ENCODE measurements around the gene PTCH2. TPM values are rescaled to one million over a fixed set of nuclear protein-coding genes. Genes with fewer than 3 reads are reported as not detected.

PTCH2 gene
- total and polyA plus RNA-seq, 5 donors from 2014 or later, result 0.05 to 0.94 (median 0.13) TPM; not detected in 2

GRCh38 chr1:44785501-44786137, 57.4 kb downstream of the PTCH2 start:
- Mint-ChIP-seq H3K27ac (peak overlapping the region; percentile 23 to 84 (median 74)), H3K9me3 (no peaks in the 10 kb centered on the region), H3K36me3 (peaks cover 11% of the 10 kb centered on the region), H3K27me3 (no peaks in the 10 kb centered on the region), H3K4me3 (peak overlapping the region; percentile 84 to 88 (median 85)), H3K4me1 (peaks cover 4 to 36% (median 23%) of the 10 kb centered on the region in 4 donors)
- no peaks in the 10 kb centered on the region for H3K9me3 ChIP-seq (ENCODE audit: control insufficient read depth in 2 of 2, low read length in 2 of 2)
- no peak for DNase-seq
- ATAC-seq (ENCODE audit: low read depth in 2 of 2), result peak in 1 of 2 donors; percentile 1
- H3K36me3 ChIP-seq (ENCODE audit: control insufficient read depth, insufficient read depth, low read length), result peaks cover 11% of the 10 kb centered on the region
- H3K4me3 ChIP-seq (ENCODE audit: low read depth, low read length), result peak overlapping the region; percentile 59
- no peaks in the 10 kb centered on the region for H3K27me3 ChIP-seq (ENCODE audit: control insufficient read depth, insufficient read depth, low read length)
- H3K4me1 ChIP-seq (ENCODE audit: control insufficient read depth, insufficient read depth, low read length, poor library complexity, severe bottlenecking), result peaks cover 34% of the 10 kb centered on the region
- peak overlapping the region; percentile 55 for H3K27ac ChIP-seq (ENCODE audit: insufficient read depth, low read length, poor library complexity, severe bottlenecking)

- no peaks in the 10 kb centered on the region for H3K27me3 Mint-ChIP-seq
- H3K4me3 Mint-ChIP-seq, result peak overlapping the region; percentile 84 to 88 (median 85)
- Histone ChIP-seq H3K27ac (ENCODE audit: insufficient read depth, low read length, poor library complexity, severe bottlenecking) (no peak overlapping the region), H3K4me3 (ENCODE audit: low read depth, low read length) (no peak overlapping the region), H3K4me1 (ENCODE audit: control insufficient read depth, insufficient read depth, low read length, poor library complexity, severe bottlenecking) (peaks cover 34% of the 10 kb centered on the region), H3K9me3 (ENCODE audit: control insufficient read depth in 2 of 2, low read length in 2 of 2) (no peaks in the 10 kb centered on the region), H3K36me3 (ENCODE audit: control insufficient read depth, insufficient read depth, low read length) (peaks cover 13% of the 10 kb centered on the region), H3K27me3 (ENCODE audit: control insufficient read depth, insufficient read depth, low read length) (no peaks in the 10 kb centered on the region)
- no peaks in the 10 kb centered on the region for H3K9me3 Mint-ChIP-seq
- H3K27ac Mint-ChIP-seq, result peak overlapping the region in 2 of 3 donors; percentile 84
- ATAC-seq (ENCODE audit: low read depth in 2 of 2), result no peak
- H3K4me1 Mint-ChIP-seq, result peaks cover 4 to 36% (median 23%) of the 10 kb centered on the region in 4 donors
- peaks cover 17% of the 10 kb centered on the region for H3K36me3 Mint-ChIP-seq
- DNase-seq, result no peak
Measured at GRCh38 chr1:44785029-44785380, 58.0 kb downstream of the PTCH2 start.

GRCh38 chr1:44784094-44785028, 58.7 kb downstream of the PTCH2 start:
- H3K4me3 ChIP-seq (ENCODE audit: low read depth, low read length), result peak overlapping the region; percentile 57
- H3K27ac ChIP-seq (ENCODE audit: insufficient read depth, low read length, poor library complexity, severe bottlenecking), result peak overlapping the region; percentile 36
- H3K36me3 Mint-ChIP-seq, result peaks cover 19% of the 10 kb centered on the region
- H3K9me3 Mint-ChIP-seq, result no peaks in the 10 kb centered on the region
- DNase-seq (peak in 2 of 3 donors; percentile 35 to 59), ATAC-seq (ENCODE audit: low read depth in 2 of 2) (peak; percentile 7 to 32)
- H3K27me3 ChIP-seq (ENCODE audit: control insufficient read depth, insufficient read depth, low read length), result no peaks in the 10 kb centered on the region
- peaks cover 4 to 36% (median 25%) of the 10 kb centered on the region in 4 donors for H3K4me1 Mint-ChIP-seq
- H3K27ac Mint-ChIP-seq, result peak overlapping the region; percentile 56 to 88 (median 84)
- peaks cover 17% of the 10 kb centered on the region for H3K36me3 ChIP-seq (ENCODE audit: control insufficient read depth, insufficient read depth, low read length)
- no peaks in the 10 kb centered on the region for H3K9me3 ChIP-seq (ENCODE audit: control insufficient read depth in 2 of 2, low read length in 2 of 2)
- H3K27me3 Mint-ChIP-seq, result no peaks in the 10 kb centered on the region
- H3K4me1 ChIP-seq (ENCODE audit: control insufficient read depth, insufficient read depth, low read length, poor library complexity, severe bottlenecking), result peaks cover 34% of the 10 kb centered on the region
- H3K4me3 Mint-ChIP-seq, result peak overlapping the region; percentile 84 to 88 (median 85)

GRCh38 chr1:44783697-44784093, 59.4 kb downstream of the PTCH2 start:
- H3K9me3 ChIP-seq (ENCODE audit: control insufficient read depth in 2 of 2, low read length in 2 of 2), result no peaks in the 10 kb centered on the region
- H3K36me3 ChIP-seq (ENCODE audit: control insufficient read depth, insufficient read depth, low read length), result peaks cover 23% of the 10 kb centered on the region
- peak overlapping the region; percentile 57 for H3K4me3 ChIP-seq (ENCODE audit: low read depth, low read length)
- no peaks in the 10 kb centered on the region for H3K27me3 ChIP-seq (ENCODE audit: control insufficient read depth, insufficient read depth, low read length)
- H3K27ac Mint-ChIP-seq, result peak overlapping the region; percentile 56 to 88 (median 83)
- peak overlapping the region; percentile 47 to 80 (median 74) for H3K4me3 Mint-ChIP-seq
- peaks cover 24% of the 10 kb centered on the region for H3K36me3 Mint-ChIP-seq
- H3K27ac ChIP-seq (ENCODE audit: insufficient read depth, low read length, poor library complexity, severe bottlenecking), result peak overlapping the region; percentile 36
- peaks cover 4 to 38% (median 27%) of the 10 kb centered on the region in 4 donors for H3K4me1 Mint-ChIP-seq
- ATAC-seq (ENCODE audit: low read depth in 2 of 2), result no peak
- no peaks in the 10 kb centered on the region for H3K27me3 Mint-ChIP-seq
- DNase-seq, result no peak
- peaks cover 34% of the 10 kb centered on the region for H3K4me1 ChIP-seq (ENCODE audit: control insufficient read depth, insufficient read depth, low read length, poor library complexity, severe bottlenecking)
- no peaks in the 10 kb centered on the region for H3K9me3 Mint-ChIP-seq

- Histone ChIP-seq H3K27me3 (ENCODE audit: control insufficient read depth, insufficient read depth, low read length) (no peaks in the 10 kb centered on the region), H3K4me3 (ENCODE audit: low read depth, low read length) (no peak overlapping the region), H3K4me1 (ENCODE audit: control insufficient read depth, insufficient read depth, low read length, poor library complexity, severe bottlenecking) (peaks cover 46% of the 10 kb centered on the region), H3K36me3 (ENCODE audit: control insufficient read depth, insufficient read depth, low read length) (peaks cover 43% of the 10 kb centered on the region), H3K9me3 (ENCODE audit: control insufficient read depth in 2 of 2, low read length in 2 of 2) (no peaks in the 10 kb centered on the region), H3K27ac (ENCODE audit: insufficient read depth, low read length, poor library complexity, severe bottlenecking) (no peak overlapping the region)
- Mint-ChIP-seq H3K27me3 (no peaks in the 10 kb centered on the region), H3K27ac (peak overlapping the region in 1 of 3 donors; percentile 32), H3K4me3 (peak overlapping the region in 1 of 4 donors; percentile 64), H3K36me3 (peaks cover 44% of the 10 kb centered on the region), H3K9me3 (no peaks in the 10 kb centered on the region), H3K4me1 (peaks cover 4 to 59% (median 42%) of the 10 kb centered on the region in 4 donors)
- no peak for ATAC-seq (ENCODE audit: low read depth in 2 of 2)
- DNase-seq, result no peak
Measured at GRCh38 chr1:44780583-44781121, 62.4 kb downstream of the PTCH2 start.

- H3K4me1 Mint-ChIP-seq, result peaks cover 0 to 57% (median 37%) of the 10 kb centered on the region in 4 donors
Measured at GRCh38 chr1:44778705-44779576, 64.1 kb downstream of the PTCH2 start.

More at GRCh38 chr1:44778705-44779576, 64.1 kb downstream of the PTCH2 start:
- peak overlapping the region; percentile 89 for H3K27ac ChIP-seq (ENCODE audit: insufficient read depth, low read length, poor library complexity, severe bottlenecking)
- no peaks in the 10 kb centered on the region for H3K27me3 ChIP-seq (ENCODE audit: control insufficient read depth, insufficient read depth, low read length)
- no peak overlapping the region for H3K4me3 ChIP-seq (ENCODE audit: low read depth, low read length)
- peaks cover 37% of the 10 kb centered on the region for H3K4me1 ChIP-seq (ENCODE audit: control insufficient read depth, insufficient read depth, low read length, poor library complexity, severe bottlenecking)
- Mint-ChIP-seq H3K27ac (peak overlapping the region in 2 of 3 donors; percentile 21 to 91), H3K36me3 (peaks cover 44% of the 10 kb centered on the region), H3K27me3 (no peaks in the 10 kb centered on the region), H3K9me3 (no peaks in the 10 kb centered on the region), H3K4me3 (peak overlapping the region in 2 of 4 donors; percentile 1 to 88)
- H3K9me3 ChIP-seq (ENCODE audit: control insufficient read depth in 2 of 2, low read length in 2 of 2), result no peaks in the 10 kb centered on the region
- ATAC-seq (ENCODE audit: low read depth in 2 of 2) (no peak), DNase-seq (no peak)
- peaks cover 43% of the 10 kb centered on the region for H3K36me3 ChIP-seq (ENCODE audit: control insufficient read depth, insufficient read depth, low read length)

Measured in CD4-positive, CD25-positive, alpha-beta regulatory T cell (primary cell).